ENCODE results near the gene CGN. TPM values are rescaled to one million over a fixed set of nuclear protein-coding genes. Genes with fewer than 3 reads are reported as not detected.

CGN gene
- total and polyA plus RNA-seq, 3 donors from 2014 or later = 25.7 to 31.6 (median 25.9) TPM

- 96% methylated on average over 5 of the region's 5 CpGs for WGBS, 2 donors
- Histone ChIP-seq H3K27ac (no peak overlapping the region), H3K4me1 (peaks cover 10% of the 10 kb centered on the region), H3K36me3 (ENCODE audit: low read depth, missing control alignments) (no peaks in the 10 kb centered on the region), H3K27me3 (no peaks in the 10 kb centered on the region), H3K9me3 (no peaks in the 10 kb centered on the region), H3K4me3 (no peak overlapping the region)
- TF ChIP-seq CTCF (IDR thresholded peaks at IDR 0.05) (no peak), POLR2A (IDR thresholded peaks at IDR 0.05) (no peak)
- intact Hi-C loops (cut with DNase I; ENCODE audit: low total_unique reads) = no loop called here
- DNase-seq = no peak
Observed at GRCh38 chr1:151499365-151499764, 11.8 kb upstream of the CGN start.

- intact Hi-C loops (cut with DNase I; ENCODE audit: low total_unique reads) = no loop called here
- H3K4me1 ChIP-seq = peaks cover 7% of the 10 kb centered on the region
- no peak overlapping the region for H3K4me3 ChIP-seq
- no peak for TF ChIP-seq POLR2A (IDR thresholded peaks at IDR 0.05)
- no peak for TF ChIP-seq CTCF (IDR thresholded peaks at IDR 0.05)
- DNase-seq = no peak
- no peak overlapping the region for H3K27ac ChIP-seq
- no peaks in the 10 kb centered on the region for H3K27me3 ChIP-seq
- no peaks in the 10 kb centered on the region for H3K36me3 ChIP-seq (ENCODE audit: low read depth, missing control alignments)
- WGBS, 2 donors = 82 to 83% methylated on average over 1 of the region's 1 CpG
- no peaks in the 10 kb centered on the region for H3K9me3 ChIP-seq
Observed at GRCh38 chr1:151499930-151500329, 11.3 kb upstream of the CGN start.

GRCh38 chr1:151501474-151501873, 9.7 kb upstream of the CGN start:
- H3K9me3 ChIP-seq = no peaks in the 10 kb centered on the region
- DNase-seq = no peak
- H3K27ac ChIP-seq = no peak overlapping the region
- H3K4me1 ChIP-seq = peaks cover 4% of the 10 kb centered on the region
- 78 to 84% methylated on average over 10 of the region's 10 CpGs for WGBS, 2 donors
- intact Hi-C loops (cut with DNase I; ENCODE audit: low total_unique reads) = no loop called here
- no peak for TF ChIP-seq POLR2A (IDR thresholded peaks at IDR 0.05)
- no peak for TF ChIP-seq CTCF (IDR thresholded peaks at IDR 0.05)
- H3K36me3 ChIP-seq (ENCODE audit: low read depth, missing control alignments) = no peaks in the 10 kb centered on the region
- H3K27me3 ChIP-seq = no peaks in the 10 kb centered on the region
- no peak overlapping the region for H3K4me3 ChIP-seq

- H3K4me1 ChIP-seq = peaks cover 4% of the 10 kb centered on the region
- 58 to 63% methylated on average over 5 of the region's 5 CpGs for WGBS, 2 donors
- TF ChIP-seq CTCF (IDR thresholded peaks at IDR 0.05) (no peak), POLR2A (IDR thresholded peaks at IDR 0.05) (no peak)
- no peak overlapping the region for H3K27ac ChIP-seq
- intact Hi-C loops (cut with DNase I; ENCODE audit: low total_unique reads) = no loop called here
- H3K9me3 ChIP-seq = no peaks in the 10 kb centered on the region
- no peaks in the 10 kb centered on the region for H3K36me3 ChIP-seq (ENCODE audit: low read depth, missing control alignments)
- DNase-seq = no peak
- H3K4me3 ChIP-seq = no peak overlapping the region
- no peaks in the 10 kb centered on the region for H3K27me3 ChIP-seq
Observed at GRCh38 chr1:151502035-151502700, 9.0 kb upstream of the CGN start.
